Kidney glomerular epithelial cell (primary cell): ENCODE results near the gene OSCP1.
A peak's percentile ranks its signal among the peaks of the same experiment; 100 is the strongest.

Experiments
- DNase-seq: peaks from one replicate; lab custom pipeline; 2025; lab: John Stamatoyannopoulos, UW

Gene OSCP1

GRCh38 chr1:36472656-36473055 is 22.4 kb upstream of the OSCP1 start:
- DNase-seq = no peak

GRCh38 chr1:36471830-36472641 is 21.8 kb upstream of the OSCP1 start:
- DNase-seq = no peak

GRCh38 chr1:36469163-36469562 is 18.9 kb upstream of the OSCP1 start:
- DNase-seq = no peak

GRCh38 chr1:36467700-36468455 is 17.6 kb upstream of the OSCP1 start:
- no peak for DNase-seq

- DNase-seq = no peak
These were observed 16.8 kb upstream of the OSCP1 start for GRCh38 chr1:36467027-36467410.

- DNase-seq = no peak
These were observed 16.2 kb upstream of the OSCP1 start for GRCh38 chr1:36466370-36467026.

- DNase-seq = no peak
These were observed 15.6 kb upstream of the OSCP1 start for GRCh38 chr1:36465731-36466369.

GRCh38 chr1:36464605-36465393 is 14.5 kb upstream of the OSCP1 start:
- DNase-seq = no peak

- peak; percentile 92 for DNase-seq
These were observed 13.8 kb upstream of the OSCP1 start, which contains the start of gene MRPS15 for GRCh38 chr1:36463803-36464604. Gene MRPS15, minus strand, starts transcription at chr1:36464384. Its CDS starts 109 bp downstream, at chr1:36464275.

GRCh38 chr1:36463463-36463802 is 13.2 kb upstream of the OSCP1 start:
- DNase-seq = no peak

GRCh38 chr1:36458910-36459309 is 8.7 kb upstream of the OSCP1 start:
- no peak for DNase-seq

GRCh38 chr1:36457691-36458090 is 7.4 kb upstream of the OSCP1 start:
- DNase-seq = no peak

GRCh38 chr1:36456391-36456928 is 6.2 kb upstream of the OSCP1 start:
- DNase-seq = no peak

GRCh38 chr1:36455386-36455785 is 5.1 kb upstream of the OSCP1 start:
- DNase-seq = no peak

GRCh38 chr1:36453600-36454388 is 3.5 kb upstream of the OSCP1 start:
- no peak for DNase-seq

- no peak for DNase-seq
These were observed 2.8 kb upstream of the OSCP1 start for GRCh38 chr1:36453051-36453450.

GRCh38 chr1:36450919-36451305 is 661 bp upstream of the OSCP1 start:
- no peak for DNase-seq

- DNase-seq = no peak
These were observed 1.7 kb downstream of the OSCP1 start for GRCh38 chr1:36448530-36449056.

GRCh38 chr1:36447450-36447849 is 2.8 kb downstream of the OSCP1 start:
- DNase-seq = no peak
